Measurements from ENCODE around the gene RDH8.

RDH8 gene

GRCh38 chr19:10013316-10013715, at the start of gene RDH8:
TSS of gene RDH8 (plus strand) at chr19:10013483. CDS start at chr19:10013498, 15 bp downstream.
- no peak for DNase-seq (ENCODE audit: low read depth)

GRCh38 chr19:9966024-9966423, 47.3 kb upstream of the RDH8 start:
- no peak for DNase-seq (ENCODE audit: low read depth)

GRCh38 chr19:9966448-9966847, 46.8 kb upstream of the RDH8 start:
- DNase-seq (ENCODE audit: low read depth) = no peak

- DNase-seq (ENCODE audit: low read depth) = no peak
These were observed 46.0 kb upstream of the RDH8 start for GRCh38 chr19:9967326-9967725.

- no peak for DNase-seq (ENCODE audit: low read depth)
These were observed 44.2 kb upstream of the RDH8 start for GRCh38 chr19:9968820-9969687.

- no peak for DNase-seq (ENCODE audit: low read depth)
These were observed 43.7 kb upstream of the RDH8 start for GRCh38 chr19:9969688-9969975.

- DNase-seq (ENCODE audit: low read depth) = no peak
These were observed 42.8 kb upstream of the RDH8 start for GRCh38 chr19:9970481-9970880.

- no peak for DNase-seq (ENCODE audit: low read depth)
These were observed 42.0 kb upstream of the RDH8 start for GRCh38 chr19:9971166-9971897.

GRCh38 chr19:9972103-9972502, 41.2 kb upstream of the RDH8 start:
- no peak for DNase-seq (ENCODE audit: low read depth)

- DNase-seq (ENCODE audit: low read depth) = no peak
These were observed 31.6 kb upstream of the RDH8 start for GRCh38 chr19:9981406-9982260.

- DNase-seq (ENCODE audit: low read depth) = no peak
These were observed 26.4 kb upstream of the RDH8 start for GRCh38 chr19:9986787-9987281.

GRCh38 chr19:9989504-9989903, 23.8 kb upstream of the RDH8 start:
- no peak for DNase-seq (ENCODE audit: low read depth)

- DNase-seq (ENCODE audit: low read depth) = no peak
These were observed 21.7 kb upstream of the RDH8 start for GRCh38 chr19:9991425-9992191.

- DNase-seq (ENCODE audit: low read depth) = no peak
These were observed 18.2 kb upstream of the RDH8 start for GRCh38 chr19:9995084-9995483.

- no peak for DNase-seq (ENCODE audit: low read depth)
These were observed 17.3 kb upstream of the RDH8 start for GRCh38 chr19:9995999-9996398.

GRCh38 chr19:9996541-9996940, 16.7 kb upstream of the RDH8 start:
- DNase-seq (ENCODE audit: low read depth) = no peak

- peak; percentile 35 for DNase-seq (ENCODE audit: low read depth)
These were observed 13.0 kb upstream of the RDH8 start for GRCh38 chr19:10000171-10000826.

GRCh38 chr19:10001899-10002298, 11.4 kb upstream of the RDH8 start:
- no peak for DNase-seq (ENCODE audit: low read depth)

GRCh38 chr19:10003271-10003670, 10.0 kb upstream of the RDH8 start:
- no peak for DNase-seq (ENCODE audit: low read depth)

- no peak for DNase-seq (ENCODE audit: low read depth)
These were observed 8.7 kb upstream of the RDH8 start for GRCh38 chr19:10004617-10005016.

Measured in activated gamma-delta T cell treated with anti-CD3 and anti-CD28 coated beads, Interleukin-2, amount 50 U/mL, for 16 hours (primary cell).